OCI-LY7 (cell line): ENCODE results near the gene NAMPT. TPM values are rescaled to one million over a fixed set of nuclear protein-coding genes. Genes with fewer than 3 reads are reported as not detected.
A peak's percentile ranks its signal among the peaks of the same experiment; 100 is the strongest.

Experiments used
- BruUV-seq: library from RNA; stranded (reverse); fragments of 400-500 nt; replicated peaks from 2 replicates; lab custom pipeline; 2021; lab: Mats Ljungman, UMichigan
- CTCF ChIA-PET: fragments of 300-600 bp; sonication (Branson Sonifier 250); formaldehyde crosslinking; loops from one replicate; lab custom pipeline; 2022; ENCODE audit warnings: antibody characterized with exemption; ENCODE audit not compliant: unreplicated experiment; lab: Charles Lee
- POLR2A ChIA-PET: fragments of 300-600 bp; sonication (Branson Sonifier 250); formaldehyde crosslinking; loops from one replicate; lab custom pipeline; 2022; ENCODE audit warnings: antibody characterized with exemption; lab: Charles Lee
- DNase-seq: peaks from one replicate; pipeline ENCODE4 v3.0.0-alpha.2; 2015; ENCODE audit warnings: low spot score
- H2AFZ ChIP-seq: fragments of 200-600 bp; sonication (generic), shearing (Covaris generic); 2 replicates; pipeline ENCODE4 v1.6.1; 2014; ENCODE audit warnings: mild to moderate bottlenecking, antibody characterized with exemption, low read length, moderate library complexity
- H3K27ac ChIP-seq: fragments of 200-600 bp; sonication (generic); 2 replicates; pipeline ENCODE4 v1.5.1; 2014; ENCODE audit warnings: mixed run types, low read depth, mild to moderate bottlenecking, moderate library complexity, low read length, inconsistent platforms; ENCODE audit not compliant: poor library complexity, severe bottlenecking
- H3K36me3 ChIP-seq: fragments of 200-600 bp; sonication (generic); 2 replicates; pipeline ENCODE4 v1.6.1; 2014; ENCODE audit warnings: mild to moderate bottlenecking, antibody characterized with exemption, low read length, moderate library complexity, mixed read lengths; ENCODE audit not compliant: insufficient read depth
- H3K4me1 ChIP-seq: fragments of 200-600 bp; sonication (generic); 2 replicates; pipeline ENCODE4 v1.5.1; 2014; ENCODE audit warnings: mild to moderate bottlenecking, low read length; ENCODE audit not compliant: insufficient read depth, poor library complexity, severe bottlenecking
- H3K4me2 ChIP-seq: fragments of 200-600 bp; sonication (generic); 2 replicates; pipeline ENCODE4 v1.6.1; 2014; ENCODE audit warnings: mild to moderate bottlenecking, low read length
- H3K4me3 ChIP-seq: fragments of 200-600 bp; sonication (generic); 2 replicates; pipeline ENCODE4 v1.5.1; 2014; ENCODE audit warnings: mild to moderate bottlenecking, low read depth, low read length; ENCODE audit not compliant: poor library complexity, severe bottlenecking
- H3K79me2 ChIP-seq: fragments of 200-600 bp; sonication (generic); 2 replicates; pipeline ENCODE4 v1.6.1; 2016; ENCODE audit warnings: low read depth, mild to moderate bottlenecking, low read length, moderate library complexity, mixed read lengths; ENCODE audit not compliant: insufficient read depth
- H3K9me2 ChIP-seq: fragments of 200-600 bp; sonication (generic); 2 replicates; pipeline ENCODE4 v1.6.1; 2016; ENCODE audit warnings: mild to moderate bottlenecking, low read length, mixed read lengths; ENCODE audit not compliant: insufficient read depth
- H3K9me3 ChIP-seq: fragments of 200-600 bp; sonication (generic); 2 replicates; pipeline ENCODE4 v1.6.1; 2014; ENCODE audit warnings: mild to moderate bottlenecking, mixed run types, low read length, mixed read lengths
- H4K20me1 ChIP-seq: fragments of 200-600 bp; sonication (generic); 2 replicates; pipeline ENCODE4 v1.6.1; 2014; ENCODE audit warnings: mild to moderate bottlenecking, antibody characterized with exemption, low read length, moderate library complexity, mixed read lengths; ENCODE audit not compliant: insufficient read depth
- EZH2phosphoT487 ChIP-seq: fragments of 200-600 bp; sonication (generic); IDR thresholded peaks from 2 replicates; pipeline ENCODE4 v1.6.1; 2018; ENCODE audit warnings: low read depth, borderline replicate concordance, mild to moderate bottlenecking, mixed run types, antibody characterized with exemption, low read length, moderate library complexity, mixed read lengths
- intact Hi-C: fragments of 100-400 bp; cut with micrococcal nuclease; formaldehyde crosslinking; loops from one replicate; pipeline ENCODE4 v1.10.0; 2022; ENCODE audit not compliant: unreplicated experiment
- small RNA-seq: library from RNA; depleted of rRNA; stranded (forward); fragments of <200 nt; gene quantifications from one replicate; pipeline ENCODE3, GENCODE V24; 2014
- total RNA-seq, 2 experiments: library from RNA; depleted of rRNA in 1 of 2; stranded (reverse); fragments of >200 nt in 1 of 2; shearing (Covaris generic) in 1 of 2; gene quantifications; 2 replicates each; pipeline ENCODE4 v1.2.3, GENCODE V29; 2014 to 2022
- TF ChIP-seq, protein P1 (sequence below): fragments of 200-600 bp; sonication (generic); conservative IDR thresholded peaks from 2 replicates; pipeline ENCODE4 v1.5.1; 2014; ENCODE audit warnings: mild to moderate bottlenecking, antibody characterized with exemption, low read length, moderate library complexity, mixed read lengths

Gene NAMPT
- total RNA-seq, 2 experiments from 2014 or later: 20.7 to 82.2 TPM

DNA sequence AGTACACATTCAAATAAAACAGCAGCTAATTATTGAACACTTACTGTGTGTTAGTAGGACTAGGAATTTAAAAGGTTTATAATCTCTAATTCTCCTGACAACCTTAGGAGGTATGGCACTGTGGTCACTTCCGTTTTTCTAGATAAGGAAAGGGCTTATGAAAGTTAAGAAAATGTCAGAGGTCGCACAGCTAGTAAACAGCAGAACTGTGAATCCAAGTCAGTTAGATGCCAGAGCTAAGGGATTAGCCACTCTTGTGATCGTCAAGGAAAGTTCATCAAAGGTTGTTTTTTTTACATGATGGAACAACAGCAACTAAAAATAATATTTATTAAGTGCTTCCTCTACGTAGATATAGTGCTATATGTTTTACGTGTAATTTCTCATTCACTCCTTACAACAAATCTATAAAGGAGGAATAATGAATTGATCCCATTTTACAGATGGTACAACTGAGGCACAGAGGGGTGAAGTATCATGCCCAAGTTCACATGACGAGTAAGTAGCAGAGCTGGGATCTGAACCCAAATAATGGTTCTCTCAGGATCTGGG is 84.9 kb downstream of the NAMPT start:
- CTCF ChIA-PET: no interaction called here
- H3K9me2 ChIP-seq: no peaks in the 10 kb centered on the region
- H3K79me2 ChIP-seq: no peaks in the 10 kb centered on the region
- no TSS peak for BruUV-seq
- no peak overlapping the region for H3K4me2 ChIP-seq
- H4K20me1 ChIP-seq: no peaks in the 10 kb centered on the region
- H3K36me3 ChIP-seq: no peaks in the 10 kb centered on the region
- intact Hi-C loops: no loop called here
- peak; percentile 8 for DNase-seq
- H3K27ac ChIP-seq: no peak overlapping the region
- POLR2A ChIA-PET: interaction anchor here (0.6 to 1.1 kb wide), 3 partner anchors 18 to 336 kb away, joined by 3 read pairs; no protein-coding TSS in a partner anchor
- H3K9me3 ChIP-seq: no peaks in the 10 kb centered on the region
- H3K4me1 ChIP-seq: no peaks in the 10 kb centered on the region
- H3K4me3 ChIP-seq: no peak overlapping the region
- H2AFZ ChIP-seq: no peak overlapping the region
- TF ChIP-seq EZH2phosphoT487: no peak
- TF ChIP-seq, protein P1, sequence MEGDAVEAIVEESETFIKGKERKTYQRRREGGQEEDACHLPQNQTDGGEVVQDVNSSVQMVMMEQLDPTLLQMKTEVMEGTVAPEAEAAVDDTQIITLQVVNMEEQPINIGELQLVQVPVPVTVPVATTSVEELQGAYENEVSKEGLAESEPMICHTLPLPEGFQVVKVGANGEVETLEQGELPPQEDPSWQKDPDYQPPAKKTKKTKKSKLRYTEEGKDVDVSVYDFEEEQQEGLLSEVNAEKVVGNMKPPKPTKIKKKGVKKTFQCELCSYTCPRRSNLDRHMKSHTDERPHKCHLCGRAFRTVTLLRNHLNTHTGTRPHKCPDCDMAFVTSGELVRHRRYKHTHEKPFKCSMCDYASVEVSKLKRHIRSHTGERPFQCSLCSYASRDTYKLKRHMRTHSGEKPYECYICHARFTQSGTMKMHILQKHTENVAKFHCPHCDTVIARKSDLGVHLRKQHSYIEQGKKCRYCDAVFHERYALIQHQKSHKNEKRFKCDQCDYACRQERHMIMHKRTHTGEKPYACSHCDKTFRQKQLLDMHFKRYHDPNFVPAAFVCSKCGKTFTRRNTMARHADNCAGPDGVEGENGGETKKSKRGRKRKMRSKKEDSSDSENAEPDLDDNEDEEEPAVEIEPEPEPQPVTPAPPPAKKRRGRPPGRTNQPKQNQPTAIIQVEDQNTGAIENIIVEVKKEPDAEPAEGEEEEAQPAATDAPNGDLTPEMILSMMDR: no peak

DNA sequence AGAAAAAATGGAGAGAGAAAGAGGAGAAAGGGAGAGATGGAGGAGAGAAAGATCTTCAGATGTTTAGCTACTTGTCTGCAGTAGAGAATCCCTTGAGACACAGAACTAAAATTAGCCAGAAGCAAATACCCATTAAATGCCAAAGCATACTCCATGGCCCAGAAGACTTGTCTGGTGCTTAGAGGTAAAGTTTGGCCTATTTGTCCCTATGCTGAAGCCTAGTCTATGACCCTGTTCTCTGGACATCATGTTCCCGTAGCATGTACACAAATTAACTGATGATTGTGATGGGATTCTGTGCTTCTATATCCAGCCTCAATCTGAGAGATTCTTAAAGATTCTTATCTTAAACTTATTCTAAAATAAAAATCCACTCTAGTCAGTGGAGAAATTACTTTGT is 85.8 kb downstream of the NAMPT start:
- Histone ChIP-seq H3K9me2 (no peaks in the 10 kb centered on the region), H3K79me2 (no peaks in the 10 kb centered on the region), H3K27ac (no peak overlapping the region), H3K4me3 (no peak overlapping the region), H3K36me3 (no peaks in the 10 kb centered on the region), H3K9me3 (no peaks in the 10 kb centered on the region), H3K4me1 (no peaks in the 10 kb centered on the region), H2AFZ (no peak overlapping the region), H4K20me1 (no peaks in the 10 kb centered on the region), H3K4me2 (no peak overlapping the region)
- ChIA-PET POLR2A (no interaction called here), CTCF (no interaction called here)
- TF ChIP-seq, protein P1: no peak
- no peak for TF ChIP-seq EZH2phosphoT487
- DNase-seq: no peak
- BruUV-seq: no TSS peak
- intact Hi-C loops: no loop called here

Small RNA genes within 50 kb of the gene (small RNA-seq; reads per million reads assigned to genes)
- not detected for gene RNU6-392P

Other genes with a start within 250 kb of the NAMPT start
- gene SYPL1, start 172.7 kb downstream of the NAMPT start, total RNA-seq (2014; rRNA removed; shearing (Covaris generic)): 30.4 and 34.1 TPM in 2 replicates
- gene SYPL1, start 172.7 kb downstream of the NAMPT start, total RNA-seq (2022): 112 and 118 TPM in 2 replicates